ENCODE results near the gene SPAG9.

The SPAG9 gene

DNA sequence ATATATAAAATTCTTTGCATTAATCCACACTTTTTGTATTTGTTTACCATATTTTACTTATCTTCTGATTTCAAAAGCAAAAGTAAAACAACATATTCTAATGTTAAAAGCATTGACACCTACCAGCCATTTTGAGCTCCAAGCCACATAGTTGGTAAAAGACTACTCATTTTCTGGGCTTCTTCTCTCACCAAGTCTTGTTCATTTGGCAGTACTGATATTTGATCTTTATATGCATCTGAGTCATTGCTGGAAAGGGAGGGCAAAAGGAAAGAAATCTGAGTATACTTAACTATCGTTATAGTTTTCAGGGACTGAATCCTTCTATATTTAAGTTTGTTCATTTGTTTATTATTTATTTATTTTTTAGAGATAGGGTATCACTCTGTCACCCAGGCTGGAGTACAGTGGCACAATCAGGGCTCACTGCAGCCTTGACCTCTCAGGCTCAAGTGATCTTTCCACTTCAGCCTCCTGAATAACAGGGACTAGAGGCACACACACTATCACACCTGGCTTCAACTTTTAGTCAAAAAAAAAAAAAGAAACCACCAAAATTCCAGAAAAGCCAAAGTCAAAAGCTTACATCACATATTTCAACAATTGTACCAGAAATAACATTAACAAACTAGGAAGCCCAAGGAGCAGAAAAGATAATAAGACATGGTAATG is 133.5 kb downstream of the SPAG9 start:
- no peak for DNase-seq (ENCODE audit: low read depth in 2 of 2)

DNA sequence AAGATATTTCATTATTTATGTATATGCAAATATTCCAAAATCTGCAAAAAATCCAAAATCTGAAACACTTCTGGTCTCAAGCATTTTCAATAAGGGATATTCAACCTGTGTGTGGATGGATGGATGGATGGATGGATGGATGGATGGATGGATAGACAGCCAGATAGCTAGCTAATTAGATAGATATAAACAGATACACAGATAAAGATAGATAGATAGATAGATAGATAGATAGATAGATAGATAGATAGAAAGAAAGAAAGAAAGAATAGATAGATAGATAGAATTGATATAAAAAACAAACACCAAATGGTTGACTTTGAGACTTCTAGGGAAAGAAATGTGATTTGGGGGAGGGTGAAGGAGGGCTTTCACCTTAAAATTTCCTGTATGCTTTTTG is 139.4 kb downstream of the SPAG9 start:
- no peak for DNase-seq (ENCODE audit: low read depth in 2 of 2)

DNA sequence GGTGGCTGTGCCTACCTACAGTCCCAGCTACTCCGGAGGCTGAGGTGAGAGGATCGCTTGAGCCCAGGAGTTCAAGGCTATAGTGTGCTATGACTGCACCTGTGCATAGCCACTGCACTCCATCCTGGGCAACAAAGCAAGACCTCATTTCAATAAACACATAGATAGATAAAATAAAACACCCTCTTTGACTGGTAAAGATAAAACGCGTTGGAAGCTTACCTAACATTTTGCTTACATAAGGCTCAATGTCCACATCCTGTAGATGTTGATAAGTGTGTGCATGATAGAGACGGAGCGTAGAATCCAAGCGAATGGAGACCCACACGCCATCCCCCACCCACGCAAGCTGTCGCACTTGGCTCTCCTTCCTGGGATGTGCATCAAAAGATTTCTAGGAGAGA is 141.1 kb downstream of the SPAG9 start:
- no peak for DNase-seq (ENCODE audit: low read depth in 2 of 2)

DNA sequence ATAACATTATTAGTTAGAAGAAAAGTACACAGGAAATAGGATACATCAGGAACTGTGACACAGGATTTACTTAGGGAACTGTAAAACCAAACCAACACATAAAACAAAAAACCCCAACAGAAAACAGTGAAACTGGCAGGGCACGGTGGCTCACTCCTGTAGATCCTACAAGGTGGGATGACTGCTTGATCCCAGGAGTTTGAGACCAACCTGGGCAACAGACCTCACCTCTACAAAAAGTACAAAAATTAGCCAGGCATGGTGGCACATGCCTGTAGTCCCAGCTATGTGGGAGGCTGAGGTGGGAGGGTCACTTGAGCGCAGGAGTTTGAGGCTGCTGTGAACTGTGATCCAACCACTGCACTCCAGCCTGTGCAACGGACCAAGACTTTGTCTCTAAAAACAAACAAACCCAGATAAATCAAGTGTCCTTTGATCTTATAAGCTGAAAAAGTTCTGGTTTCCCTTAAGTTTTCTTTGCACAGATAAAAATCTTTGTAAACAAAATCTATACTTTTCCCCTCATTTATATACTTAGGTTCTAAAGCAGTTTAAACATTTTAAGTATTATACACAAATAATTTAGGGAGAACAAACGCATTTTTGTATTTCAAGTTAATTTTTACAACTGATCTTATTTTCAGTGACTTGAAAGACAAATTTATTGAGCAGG is 143.0 kb downstream of the SPAG9 start:
- no peak for DNase-seq (ENCODE audit: low read depth in 2 of 2)

DNA sequence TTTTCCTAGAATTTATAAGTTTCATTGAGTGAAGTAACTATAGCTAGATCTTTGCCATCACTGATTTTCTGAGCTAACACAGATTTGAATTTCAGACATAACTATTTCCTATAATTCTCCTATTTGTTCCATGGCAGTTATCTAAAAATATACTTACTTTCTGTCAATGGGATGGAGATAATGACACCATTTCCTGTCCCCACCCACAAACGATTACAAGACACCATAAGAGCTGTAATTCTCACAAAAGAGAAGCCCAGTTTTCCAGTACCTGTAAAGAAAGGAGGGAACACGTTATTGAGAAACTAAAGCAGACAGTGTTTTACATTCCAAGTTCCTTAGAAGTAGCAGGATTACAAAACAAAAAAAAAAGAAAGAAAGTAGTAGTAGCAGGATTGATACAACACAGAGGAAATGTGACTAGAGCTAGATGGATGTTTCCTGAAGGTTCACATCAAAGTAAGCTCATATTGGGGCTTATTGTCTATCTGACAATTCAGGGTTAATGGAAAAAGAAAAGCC is 143.7 kb downstream of the SPAG9 start:
- no peak for DNase-seq (ENCODE audit: low read depth in 2 of 2)

DNA sequence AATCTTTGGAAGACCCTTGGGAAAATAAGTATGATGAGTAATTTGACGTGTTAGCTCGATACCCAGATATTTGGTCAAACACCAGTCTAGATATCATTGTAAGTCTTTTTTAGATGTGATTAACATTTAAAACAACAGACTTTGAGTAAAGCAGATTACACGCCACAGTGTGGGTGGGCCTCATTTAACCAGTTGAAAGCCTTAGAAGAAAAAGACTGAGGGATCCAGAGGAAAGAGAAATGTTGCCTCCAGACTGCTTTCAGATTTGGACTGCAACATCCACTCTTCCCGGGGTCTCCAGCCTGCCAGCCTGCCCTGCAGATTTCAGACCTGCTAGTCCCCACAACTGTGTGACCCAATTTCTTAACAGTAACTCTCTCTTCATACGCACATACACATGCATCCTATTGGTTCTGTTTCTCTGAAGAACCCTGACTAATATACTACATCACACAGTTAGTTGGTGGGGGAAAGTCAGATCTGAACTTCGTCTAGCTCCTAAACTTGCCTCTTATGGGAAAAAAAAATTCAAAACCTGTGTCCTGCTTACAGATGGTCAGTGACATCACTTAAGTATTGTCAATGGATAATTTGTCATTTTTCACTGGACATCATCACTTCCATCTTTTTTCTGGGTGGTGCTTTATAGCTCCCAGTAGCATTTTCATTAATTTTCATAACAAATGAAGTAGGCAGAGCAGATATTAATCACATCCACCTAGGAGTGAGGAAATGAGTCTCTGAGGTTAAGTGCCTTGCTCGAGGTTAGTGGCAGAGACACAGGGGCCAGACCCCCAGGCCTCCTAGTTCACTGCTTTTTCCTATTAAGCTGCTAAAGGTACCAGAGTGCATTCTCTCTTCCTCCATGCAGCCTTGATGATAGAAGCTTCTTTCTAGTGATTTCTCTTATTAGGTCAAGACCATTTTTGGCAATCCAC is 146.8 kb downstream of the SPAG9 start:
- no peak for DNase-seq (ENCODE audit: low read depth in 2 of 2)

DNA sequence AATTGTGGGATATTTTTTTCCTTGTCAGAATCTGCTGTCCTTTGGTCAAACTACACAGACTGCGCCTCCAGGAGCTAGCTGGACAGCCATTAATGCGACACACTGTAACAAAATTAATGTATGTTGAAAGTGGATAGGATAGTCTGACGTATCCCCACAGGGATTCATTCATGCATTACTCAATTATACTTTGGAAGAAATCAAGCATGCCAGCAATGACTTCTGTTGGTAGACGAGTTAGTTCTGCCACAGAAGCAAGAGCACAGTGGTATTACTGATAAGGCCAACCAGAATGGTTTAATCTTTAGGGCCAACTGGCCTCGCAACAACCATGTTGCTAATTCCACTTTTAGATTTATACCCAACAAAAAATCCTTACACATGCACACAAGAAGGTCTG is 148.1 kb downstream of the SPAG9 start:
- no peak for DNase-seq (ENCODE audit: low read depth in 2 of 2)

DNA sequence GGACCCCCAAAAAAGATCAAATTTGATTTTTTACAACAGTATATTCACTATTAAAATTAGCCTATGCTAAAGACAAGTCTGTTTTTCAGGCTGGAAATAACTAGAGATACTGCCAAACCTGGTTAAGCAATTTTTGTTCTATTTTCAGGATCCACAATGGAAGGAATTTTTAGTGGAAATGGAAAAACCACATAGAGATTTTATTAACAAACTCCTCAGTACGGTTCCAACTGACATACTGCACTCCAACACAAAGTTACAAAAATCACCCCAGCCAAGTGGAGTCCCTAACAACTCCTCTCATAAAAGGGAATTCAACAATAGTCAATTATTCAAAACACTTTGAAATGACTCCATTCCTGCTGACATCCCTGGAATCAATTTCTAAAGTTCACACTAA is 152.9 kb downstream of the SPAG9 start:
- no peak for DNase-seq (ENCODE audit: low read depth in 2 of 2)

DNA sequence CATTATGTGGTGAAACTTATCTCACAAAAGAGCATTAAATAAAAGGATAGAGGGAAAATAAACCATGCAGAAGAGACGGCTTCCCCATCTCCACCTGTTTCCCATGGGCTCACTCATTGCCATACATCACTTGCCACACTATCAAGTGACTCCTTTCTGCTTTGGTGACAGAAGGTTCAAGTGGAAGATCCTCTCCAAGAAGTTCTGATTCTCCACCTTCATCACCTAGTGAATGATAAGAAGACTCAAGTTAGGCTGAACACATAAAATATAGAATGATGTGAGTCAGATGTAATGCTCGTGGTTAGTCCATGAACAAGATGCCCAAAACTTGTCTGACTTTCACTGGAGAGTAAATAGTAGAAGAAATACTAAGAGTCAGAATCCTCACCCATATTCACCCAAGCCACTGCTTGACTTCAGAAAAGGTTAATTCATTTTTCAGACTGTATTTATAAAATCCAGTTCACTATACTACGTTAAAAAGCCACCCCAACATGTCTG is 154.5 kb downstream of the SPAG9 start:
- no peak for DNase-seq (ENCODE audit: low read depth in 2 of 2)

DNA sequence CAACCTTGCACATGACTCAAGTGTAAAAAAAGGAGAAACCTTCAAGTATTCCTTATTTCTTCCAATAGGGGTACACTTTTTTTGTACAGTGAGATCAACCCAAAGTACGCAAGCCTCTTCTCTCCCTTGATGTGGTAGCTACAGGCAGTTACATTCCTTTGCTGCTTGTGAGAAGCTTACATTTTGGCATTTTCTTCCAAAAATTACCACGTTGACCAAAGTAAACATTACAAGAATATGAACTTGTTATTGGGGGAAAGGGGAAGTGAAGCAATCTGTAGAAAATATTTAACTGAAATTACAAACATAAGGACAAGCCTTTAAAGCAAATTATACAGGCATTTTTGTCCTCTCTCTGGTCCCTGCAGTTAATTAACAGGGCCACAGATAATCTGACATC is 157.5 kb downstream of the SPAG9 start:
- no peak for DNase-seq (ENCODE audit: low read depth in 2 of 2)

DNA sequence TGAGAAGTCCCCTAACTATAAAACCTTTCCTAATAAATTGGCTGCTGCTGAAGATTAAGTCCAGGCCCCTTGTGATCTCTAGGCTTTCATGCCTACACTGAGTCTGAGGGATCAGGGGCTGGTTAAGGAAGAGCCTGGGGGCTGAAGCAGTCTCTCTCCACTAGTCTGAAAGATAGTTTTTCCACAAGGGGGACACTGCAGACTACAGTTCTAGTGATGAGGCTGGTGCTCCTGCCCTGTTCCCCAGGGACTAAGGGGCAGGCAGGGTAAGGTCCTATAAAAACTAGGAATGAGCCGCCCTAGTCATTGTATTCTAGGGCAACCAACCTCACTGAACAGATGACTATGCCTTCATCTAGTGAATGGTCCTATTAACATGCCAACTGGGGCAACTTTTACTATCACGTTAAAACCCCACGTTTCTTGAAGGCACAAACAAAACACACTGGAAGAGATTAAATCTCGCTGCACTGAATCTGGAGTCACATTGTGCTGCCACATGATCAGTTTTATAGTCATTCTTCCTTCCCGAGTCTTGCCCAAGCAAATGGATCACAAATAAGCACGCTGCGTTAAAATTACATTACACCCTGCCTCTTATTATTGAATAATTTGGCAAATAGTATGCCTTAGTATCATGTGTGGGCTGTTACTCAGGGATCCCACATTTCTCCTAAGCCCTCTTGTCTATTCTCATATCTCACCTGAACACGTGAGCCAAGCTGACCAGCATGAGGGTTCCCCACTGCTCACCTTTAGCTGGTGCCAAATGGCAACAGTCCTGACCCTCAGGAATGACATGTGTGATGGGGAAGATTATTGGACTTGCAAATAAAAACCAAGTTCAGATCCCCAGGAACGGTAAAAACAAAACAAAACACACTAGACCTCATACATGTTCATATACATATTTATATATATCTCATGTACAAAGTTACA is 159.1 kb downstream of the SPAG9 start:
- DNase-seq (ENCODE audit: low read depth in 2 of 2), result no peak

DNA sequence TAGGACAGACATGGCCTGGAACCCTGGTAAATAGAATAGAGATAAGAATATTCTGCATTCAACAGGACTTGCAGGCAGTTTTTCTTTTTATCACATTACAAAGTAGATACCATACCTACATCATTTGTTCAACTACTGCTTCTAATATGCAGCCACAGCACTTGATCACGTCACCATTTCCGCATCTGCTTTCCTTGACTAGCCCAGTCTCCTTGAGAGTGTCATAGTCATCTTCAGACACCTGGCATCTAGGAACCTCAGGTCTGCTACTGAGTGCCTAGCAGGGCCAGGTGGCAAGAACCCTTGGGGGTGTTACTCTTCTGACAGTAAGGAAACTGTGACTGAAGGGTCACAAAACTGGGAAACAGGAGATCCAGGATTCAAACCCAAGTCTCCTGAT is 161.3 kb downstream of the SPAG9 start:
- no peak for DNase-seq (ENCODE audit: low read depth in 2 of 2)

DNA sequence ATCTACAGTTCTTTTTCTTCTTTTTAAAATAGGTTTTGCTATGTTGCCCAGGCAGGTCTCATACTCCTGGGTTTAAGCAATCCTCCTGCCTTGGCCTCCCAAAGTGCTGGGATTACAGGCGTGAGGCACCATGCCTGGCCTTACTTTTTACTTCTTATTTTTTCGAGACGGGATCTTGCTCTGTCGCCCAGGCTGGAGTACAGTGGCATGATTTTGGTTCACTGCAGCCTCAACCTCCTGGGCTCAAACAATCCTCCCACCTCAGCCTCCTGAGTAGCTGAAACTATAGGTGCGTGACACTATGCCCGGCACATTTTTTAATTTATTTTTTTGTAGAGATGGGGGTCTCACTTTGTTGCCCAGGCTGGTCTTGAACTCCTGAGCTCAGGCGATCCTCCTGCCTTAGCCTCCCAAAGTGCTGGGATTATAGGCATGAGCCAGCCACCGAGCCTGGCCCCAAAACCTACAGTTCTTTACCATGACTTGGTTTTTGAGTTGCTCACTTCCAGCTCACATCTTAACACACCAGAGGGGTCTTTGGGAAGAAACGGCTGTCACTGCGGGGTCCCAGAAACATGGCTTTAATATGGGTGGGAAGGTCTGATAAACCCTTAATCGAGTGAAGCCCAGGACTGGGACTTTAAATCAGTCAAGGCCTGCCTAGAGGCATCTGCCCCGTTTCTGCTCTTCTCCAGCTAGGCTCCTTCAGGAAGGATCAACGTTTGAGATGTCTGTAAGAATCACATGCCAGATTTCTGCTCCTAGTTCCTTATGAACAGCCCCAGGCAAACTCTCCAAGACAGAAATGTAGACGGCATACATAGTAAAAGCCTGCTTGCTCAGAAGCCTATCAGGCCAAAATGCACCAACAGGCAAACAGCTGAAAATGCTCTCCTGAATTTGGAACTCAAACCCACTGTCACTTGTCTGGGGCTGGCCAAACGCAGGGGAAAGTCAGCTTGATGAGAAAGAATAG is 162.8 kb downstream of the SPAG9 start:
- DNase-seq (ENCODE audit: low read depth in 2 of 2), result no peak

DNA sequence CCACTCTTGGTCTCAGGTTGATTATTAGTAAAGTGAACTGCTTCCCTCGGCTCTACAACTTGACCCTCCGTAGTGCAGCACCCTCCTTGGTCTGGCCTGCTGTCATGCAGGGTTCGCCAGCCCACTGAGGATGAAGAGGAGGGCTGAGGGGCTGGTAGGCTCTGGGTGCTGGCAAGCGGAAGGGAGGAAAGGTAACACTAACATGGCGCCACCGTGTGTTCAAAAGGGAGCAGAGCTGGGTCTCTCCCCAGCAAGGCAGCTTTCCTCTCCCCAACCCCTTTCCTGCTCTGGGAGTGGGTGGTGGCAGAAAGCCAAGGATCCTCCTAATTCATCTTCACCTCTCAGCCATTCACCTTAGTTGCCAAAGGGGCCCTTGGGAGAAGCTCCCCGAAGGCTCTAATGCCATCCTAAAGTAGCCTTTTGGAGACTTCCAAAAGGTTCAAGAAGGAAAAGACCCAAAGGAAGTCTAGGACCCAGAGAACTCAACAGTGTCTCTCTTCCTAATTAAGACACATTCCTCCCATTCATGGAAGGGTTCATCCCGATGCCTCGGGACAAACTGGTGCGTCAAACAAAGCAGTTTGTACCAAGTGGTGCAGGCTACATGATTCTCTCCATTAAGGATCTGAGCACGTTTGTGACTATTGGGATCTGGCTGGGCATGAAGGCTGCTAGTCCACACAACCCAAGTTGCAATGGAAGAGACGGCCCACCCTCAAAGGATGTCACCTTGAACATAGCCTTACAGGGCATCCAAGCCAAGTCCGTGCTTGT is 163.7 kb downstream of the SPAG9 start:
- peak in 1 of 2 donors; percentile 36 for DNase-seq (ENCODE audit: low read depth in 2 of 2)

DNA sequence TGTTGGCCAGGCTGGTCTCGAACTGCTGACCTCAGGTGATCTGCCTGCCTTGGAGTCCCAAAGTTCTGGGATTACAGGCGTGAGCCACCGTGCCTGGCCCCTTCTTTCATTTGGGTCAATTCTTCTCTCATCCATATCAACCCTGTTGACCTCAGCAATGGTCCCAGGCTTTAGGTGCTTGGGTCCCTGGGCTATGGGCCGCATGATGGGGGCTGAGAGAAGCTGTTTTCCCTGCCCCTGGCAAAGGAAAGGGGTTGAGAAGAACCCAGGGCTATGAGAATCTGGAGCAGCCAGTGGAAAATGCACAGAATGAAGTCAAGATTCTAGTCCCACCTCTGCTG is 164.3 kb downstream of the SPAG9 start:
- DNase-seq (ENCODE audit: low read depth in 2 of 2), result no peak

DNA sequence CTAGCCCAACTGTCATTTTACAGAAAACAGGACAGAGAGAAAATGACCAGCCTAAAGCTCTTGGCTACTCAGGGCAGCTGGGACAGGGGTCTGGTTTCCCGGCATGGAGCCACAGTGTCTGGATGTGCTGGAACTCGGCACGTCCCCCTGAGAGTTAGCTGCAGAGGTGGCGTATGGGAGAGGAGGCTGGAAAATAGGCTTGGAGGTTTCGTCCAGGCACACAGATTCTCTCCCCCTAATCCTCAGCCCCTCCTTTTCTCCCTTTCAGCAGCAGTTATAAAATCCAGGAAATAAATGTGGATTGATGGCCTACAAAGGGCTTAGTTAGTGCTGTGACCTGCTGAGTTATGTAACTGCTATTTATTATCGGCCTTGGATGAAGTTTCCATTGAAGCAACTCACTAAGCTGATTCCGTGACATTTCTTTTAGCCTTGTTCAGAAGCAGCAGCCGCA is 165.0 kb downstream of the SPAG9 start:
- DNase-seq (ENCODE audit: low read depth in 2 of 2), result no peak

DNA sequence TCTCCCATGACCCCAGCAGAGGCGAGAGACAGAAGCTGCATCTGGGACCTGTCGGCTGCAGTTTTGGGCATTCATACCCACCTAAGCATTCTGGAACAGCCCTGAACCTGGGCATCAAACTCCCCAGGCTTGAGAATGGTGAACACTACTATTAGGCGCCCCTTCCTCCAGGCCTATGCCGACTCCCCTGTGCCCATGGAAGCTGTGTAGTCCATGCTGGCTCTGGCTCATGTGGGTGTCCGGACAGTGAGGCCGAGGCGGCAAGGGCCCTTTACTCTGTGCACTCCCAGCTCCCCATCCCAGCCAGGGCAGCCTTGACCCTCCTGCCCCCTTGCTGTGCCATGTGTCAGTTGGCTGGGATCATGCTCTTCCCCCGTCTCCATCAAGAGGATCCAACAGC is 165.5 kb downstream of the SPAG9 start:
- no peak for DNase-seq (ENCODE audit: low read depth in 2 of 2)

DNA sequence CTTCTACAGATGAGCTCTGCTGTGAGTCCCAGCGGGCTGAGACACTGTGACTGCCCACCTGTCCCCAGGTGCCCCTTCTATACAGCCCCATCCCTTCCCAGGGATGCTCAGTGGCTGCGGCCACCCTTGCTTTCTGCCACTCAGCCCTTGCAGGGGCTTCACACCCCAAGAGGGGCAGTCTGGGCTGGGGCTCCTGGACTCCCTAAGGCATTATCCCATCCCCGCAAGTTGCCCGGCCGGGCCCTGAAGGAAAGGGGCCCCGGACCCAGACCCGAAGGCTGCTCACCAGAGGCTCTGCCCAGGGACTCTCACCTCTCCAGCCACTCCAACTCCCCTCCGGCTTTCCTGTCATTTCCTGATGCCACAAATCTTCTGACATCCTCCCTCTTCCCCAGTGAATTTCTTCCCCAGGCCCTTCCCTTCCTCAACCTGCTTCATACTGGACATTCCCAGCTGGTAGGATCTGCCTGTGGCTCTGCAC is 166.0 kb downstream of the SPAG9 start:
- DNase-seq (ENCODE audit: low read depth in 2 of 2), result no peak
